ENCODE data around the gene NDOR1.

The NDOR1 gene

GRCh38 chr9:137183980-137184595 lies 21.4 kb upstream of the NDOR1 start:
- no peak for DNase-seq

GRCh38 chr9:137184881-137185660 lies 20.4 kb upstream of the NDOR1 start:
- no peak for DNase-seq

- no peak for DNase-seq
Observed at GRCh38 chr9:137185921-137186320, 19.6 kb upstream of the NDOR1 start.

GRCh38 chr9:137186385-137186784 lies 19.1 kb upstream of the NDOR1 start:
- DNase-seq = no peak

GRCh38 chr9:137187386-137187785 lies 18.1 kb upstream of the NDOR1 start:
- no peak for DNase-seq

- no peak for DNase-seq
Observed at GRCh38 chr9:137188086-137188489, 17.4 kb upstream of the NDOR1 start.

- DNase-seq = peak; percentile 85
Observed at GRCh38 chr9:137188490-137189296, 16.8 kb upstream of the NDOR1 start, which contains the start of the genes ANAPC2 and SSNA1. Gene ANAPC2, minus strand, starts transcription at chr9:137188560. Its CDS starts 28 bp downstream, at chr9:137188532. Gene SSNA1, plus strand, starts transcription at chr9:137188676. Its CDS starts 51 bp downstream, at chr9:137188727.

GRCh38 chr9:137189297-137190295 lies 15.9 kb upstream of the NDOR1 start:
- no peak for DNase-seq

GRCh38 chr9:137190315-137190856 lies 15.1 kb upstream of the NDOR1 start:
- DNase-seq = no peak

- no peak for DNase-seq
Observed at GRCh38 chr9:137191245-137191644, 14.3 kb upstream of the NDOR1 start.

- DNase-seq = no peak
Observed at GRCh38 chr9:137191691-137192447, 13.6 kb upstream of the NDOR1 start.

- DNase-seq = no peak
Observed at GRCh38 chr9:137192448-137192780, 13.1 kb upstream of the NDOR1 start.

- DNase-seq = no peak
Observed at GRCh38 chr9:137192859-137193258, 12.6 kb upstream of the NDOR1 start.

- no peak for DNase-seq
Observed at GRCh38 chr9:137193771-137194170, 11.7 kb upstream of the NDOR1 start.

GRCh38 chr9:137194388-137194787 lies 11.1 kb upstream of the NDOR1 start:
- DNase-seq = peak; percentile 23

GRCh38 chr9:137194909-137195308 lies 10.6 kb upstream of the NDOR1 start:
- peak; percentile 89 for DNase-seq

- peak; percentile 90 for DNase-seq
Observed at GRCh38 chr9:137195525-137196220, 9.8 kb upstream of the NDOR1 start.

- no peak for DNase-seq
Observed at GRCh38 chr9:137198051-137198901, 7.2 kb upstream of the NDOR1 start.

GRCh38 chr9:137198902-137199283 lies 6.6 kb upstream of the NDOR1 start:
- DNase-seq = no peak
